Astrocyte (in vitro differentiated cells and primary cell): ENCODE results near the gene CLIP4.

Experiments
- EZH2 ChIP-seq: IDR thresholded peaks from 2 replicates; pipeline ENCODE4 v1.6.1; 2012; ENCODE audit warnings: mild to moderate bottlenecking, low read length, inconsistent platforms; ENCODE audit not compliant: insufficient read depth
- TF ChIP-seq, protein P1 (sequence below): IDR thresholded peaks from 2 replicates; pipeline ENCODE4 v1.5.1; 2011; ENCODE audit warnings: low read depth, mild to moderate bottlenecking, inconsistent platforms, low read length, moderate library complexity; ENCODE audit not compliant: insufficient read depth

DNA sequence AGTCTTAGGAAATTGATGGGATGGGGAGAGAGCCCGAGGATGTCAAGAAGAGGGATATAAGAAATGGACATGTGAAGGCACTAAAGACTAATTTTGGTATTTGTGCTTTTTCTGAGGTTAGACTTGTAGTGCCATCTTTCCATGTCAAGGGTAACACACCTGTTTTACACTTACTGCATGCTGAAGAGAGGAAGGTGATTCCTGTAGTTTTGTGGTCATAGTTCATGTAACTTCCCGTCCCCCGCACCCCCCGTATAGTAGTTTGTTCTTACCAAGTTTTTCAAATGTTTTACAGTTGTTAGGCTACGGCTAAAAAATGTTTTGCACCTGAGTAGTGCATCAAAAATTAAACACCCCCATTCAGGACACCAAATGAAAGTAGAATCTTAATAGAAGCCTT lies 73.8 kb downstream of the CLIP4 start:
- TF ChIP-seq, protein P1, sequence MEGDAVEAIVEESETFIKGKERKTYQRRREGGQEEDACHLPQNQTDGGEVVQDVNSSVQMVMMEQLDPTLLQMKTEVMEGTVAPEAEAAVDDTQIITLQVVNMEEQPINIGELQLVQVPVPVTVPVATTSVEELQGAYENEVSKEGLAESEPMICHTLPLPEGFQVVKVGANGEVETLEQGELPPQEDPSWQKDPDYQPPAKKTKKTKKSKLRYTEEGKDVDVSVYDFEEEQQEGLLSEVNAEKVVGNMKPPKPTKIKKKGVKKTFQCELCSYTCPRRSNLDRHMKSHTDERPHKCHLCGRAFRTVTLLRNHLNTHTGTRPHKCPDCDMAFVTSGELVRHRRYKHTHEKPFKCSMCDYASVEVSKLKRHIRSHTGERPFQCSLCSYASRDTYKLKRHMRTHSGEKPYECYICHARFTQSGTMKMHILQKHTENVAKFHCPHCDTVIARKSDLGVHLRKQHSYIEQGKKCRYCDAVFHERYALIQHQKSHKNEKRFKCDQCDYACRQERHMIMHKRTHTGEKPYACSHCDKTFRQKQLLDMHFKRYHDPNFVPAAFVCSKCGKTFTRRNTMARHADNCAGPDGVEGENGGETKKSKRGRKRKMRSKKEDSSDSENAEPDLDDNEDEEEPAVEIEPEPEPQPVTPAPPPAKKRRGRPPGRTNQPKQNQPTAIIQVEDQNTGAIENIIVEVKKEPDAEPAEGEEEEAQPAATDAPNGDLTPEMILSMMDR: no peak
- no peak for TF ChIP-seq EZH2
